HG03342 (cell line): ENCODE measurements around the gene NR3C1.

Experiments used
- ATAC-seq: cut with Tn5 transposase; IDR thresholded peaks from one replicate; pipeline ENCODE4 v1.9.1; 2021; ENCODE audit warnings: mild to moderate bottlenecking, moderate library complexity; ENCODE audit not compliant: unreplicated experiment

The NR3C1 gene

DNA sequence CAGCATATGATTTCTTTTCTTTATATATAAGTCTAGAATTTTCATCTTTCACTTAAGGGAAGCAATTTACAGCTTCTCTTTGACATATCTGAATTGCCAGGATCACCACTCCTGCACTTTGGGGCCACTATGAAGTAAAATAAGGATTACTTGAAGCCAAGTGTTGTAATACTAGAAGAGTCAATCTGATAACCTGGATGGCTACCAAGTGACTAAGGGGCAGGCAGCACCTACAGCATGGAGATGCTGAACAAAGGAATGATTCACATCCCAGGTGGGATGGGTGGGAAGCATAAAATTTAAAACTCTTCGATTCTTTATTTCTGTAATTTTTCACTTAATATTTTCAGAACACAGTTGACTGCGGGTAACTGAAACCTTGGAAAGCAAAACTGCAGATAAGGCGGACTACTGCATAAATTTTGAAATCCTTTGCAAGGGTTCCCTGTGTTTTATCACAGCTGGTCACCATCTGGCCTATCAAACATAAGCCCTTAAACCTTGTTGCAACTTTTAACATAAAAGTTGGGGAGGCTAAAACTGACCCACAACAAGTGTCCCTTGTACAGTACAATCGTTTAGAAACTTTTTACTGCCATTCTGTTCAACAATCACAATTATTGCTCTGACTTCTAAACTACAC, 31.2 kb downstream of the NR3C1 start:
- no peak for ATAC-seq

- ATAC-seq: no peak
These were observed 33.0 kb downstream of the NR3C1 start for GRCh38 chr5:143370440-143370839.

DNA sequence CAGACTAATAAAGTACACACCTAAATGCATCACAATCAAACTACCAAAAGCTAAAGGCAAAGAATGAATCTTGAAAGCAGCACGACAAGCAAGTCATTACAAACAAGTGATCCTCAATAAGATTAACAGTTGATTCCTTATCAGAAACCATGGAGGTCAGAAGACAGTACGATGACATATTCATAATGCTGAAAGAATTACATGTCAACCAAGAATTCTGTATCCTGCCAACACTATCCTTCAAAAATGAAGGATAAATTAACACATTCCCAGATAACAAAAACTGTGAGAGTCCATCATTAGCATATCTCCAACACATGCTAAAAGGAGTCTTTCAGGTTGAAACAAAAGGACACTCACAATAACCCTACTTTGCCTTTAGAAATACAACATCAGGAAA, 39.4 kb downstream of the NR3C1 start:
- no peak for ATAC-seq

- ATAC-seq: no peak
These were observed 40.7 kb downstream of the NR3C1 start for GRCh38 chr5:143362664-143363227.

GRCh38 chr5:143361438-143361837, 42.0 kb downstream of the NR3C1 start:
- ATAC-seq: no peak

DNA sequence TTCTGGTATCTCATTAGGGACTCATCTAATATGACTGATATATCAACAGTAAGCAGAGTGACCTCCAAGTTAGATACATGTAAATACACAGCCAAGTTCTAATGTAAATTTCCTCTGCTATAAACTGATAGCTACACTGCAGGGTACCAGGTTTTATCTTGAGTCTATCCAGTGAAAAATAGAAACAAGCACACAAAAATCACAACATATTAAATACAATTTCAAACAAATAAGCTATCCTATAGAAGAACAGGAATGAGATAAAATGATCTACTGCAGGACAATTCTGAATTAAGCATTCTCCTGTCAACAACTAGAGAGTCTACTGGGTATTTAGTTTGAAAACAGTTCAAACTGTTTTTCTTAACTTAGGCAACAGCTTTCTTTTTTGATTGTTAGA, 42.7 kb downstream of the NR3C1 start:
- no peak for ATAC-seq

DNA sequence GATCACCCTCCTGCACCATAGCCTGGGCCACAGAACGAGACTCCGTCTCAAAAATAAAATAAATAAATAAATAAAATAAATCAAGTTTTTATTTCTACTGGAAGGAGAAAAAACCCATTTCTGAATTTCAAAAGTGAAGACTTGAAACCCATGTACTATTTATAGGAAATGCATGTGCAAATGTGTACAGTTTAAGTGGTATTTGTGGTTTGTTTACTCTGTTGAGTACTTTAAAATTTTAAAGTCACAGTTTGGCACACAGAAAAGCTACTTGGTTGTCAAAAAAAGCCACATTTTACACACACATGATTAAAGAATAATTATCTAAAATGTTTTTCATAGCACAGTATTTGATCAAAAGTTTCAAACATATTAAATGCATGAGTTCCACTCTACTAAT, 43.6 kb downstream of the NR3C1 start:
- no peak for ATAC-seq

DNA sequence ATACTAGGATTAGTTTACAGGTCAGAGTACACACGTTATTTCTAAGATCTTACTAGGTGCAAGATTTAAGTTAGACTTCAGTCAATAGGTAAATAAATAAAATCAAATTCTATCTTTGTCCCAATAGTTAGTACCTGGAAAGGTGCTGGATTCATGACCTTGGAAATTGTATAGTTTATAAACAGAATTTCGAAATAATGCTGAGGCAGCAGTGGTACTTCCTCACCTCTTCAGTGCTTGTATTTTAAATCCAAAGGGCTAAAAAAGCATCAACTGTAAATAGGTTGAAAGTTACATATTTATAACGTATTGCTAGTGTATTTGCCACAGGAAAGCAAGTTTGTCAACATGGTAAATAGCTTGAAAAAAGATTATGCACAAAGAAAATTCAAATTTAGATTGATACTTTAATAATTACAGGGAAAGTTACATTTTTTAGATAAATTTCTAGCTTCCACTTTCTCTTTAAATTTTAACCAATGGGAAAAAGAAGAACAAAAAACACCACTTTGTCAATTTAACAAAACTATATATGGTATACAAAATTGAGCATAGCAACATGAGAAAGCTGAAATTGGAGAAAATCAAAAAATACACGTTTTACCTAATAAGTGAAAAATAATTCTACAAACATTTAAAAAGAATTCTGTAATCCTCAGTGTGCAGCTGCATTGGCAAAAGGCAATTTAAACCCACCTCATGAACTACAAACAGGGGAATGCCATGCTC, 46.5 kb downstream of the NR3C1 start:
- no peak for ATAC-seq

DNA sequence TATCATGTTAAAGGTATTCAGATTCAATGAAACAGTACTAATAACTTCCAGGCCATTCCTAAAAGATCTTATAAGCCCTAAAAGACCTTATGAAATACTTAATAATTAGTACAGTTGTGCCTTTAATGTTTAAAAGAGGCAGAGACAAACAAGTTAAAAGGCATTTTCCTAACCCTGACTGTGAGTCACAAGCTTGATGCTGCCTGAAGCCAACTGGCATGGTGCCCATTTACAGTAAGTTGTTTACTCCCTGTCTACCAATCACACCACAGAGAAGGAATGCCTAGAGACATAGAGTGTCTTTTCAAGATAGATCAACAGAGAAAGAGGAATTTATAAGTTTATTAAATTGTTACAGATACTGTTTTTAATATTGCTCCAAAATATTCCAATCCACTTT, 47.8 kb downstream of the NR3C1 start:
- ATAC-seq: no peak

- no peak for ATAC-seq
These were observed 49.5 kb downstream of the NR3C1 start for GRCh38 chr5:143354025-143354424.

- ATAC-seq: no peak
These were observed 50.8 kb downstream of the NR3C1 start for GRCh38 chr5:143352691-143353090.

DNA sequence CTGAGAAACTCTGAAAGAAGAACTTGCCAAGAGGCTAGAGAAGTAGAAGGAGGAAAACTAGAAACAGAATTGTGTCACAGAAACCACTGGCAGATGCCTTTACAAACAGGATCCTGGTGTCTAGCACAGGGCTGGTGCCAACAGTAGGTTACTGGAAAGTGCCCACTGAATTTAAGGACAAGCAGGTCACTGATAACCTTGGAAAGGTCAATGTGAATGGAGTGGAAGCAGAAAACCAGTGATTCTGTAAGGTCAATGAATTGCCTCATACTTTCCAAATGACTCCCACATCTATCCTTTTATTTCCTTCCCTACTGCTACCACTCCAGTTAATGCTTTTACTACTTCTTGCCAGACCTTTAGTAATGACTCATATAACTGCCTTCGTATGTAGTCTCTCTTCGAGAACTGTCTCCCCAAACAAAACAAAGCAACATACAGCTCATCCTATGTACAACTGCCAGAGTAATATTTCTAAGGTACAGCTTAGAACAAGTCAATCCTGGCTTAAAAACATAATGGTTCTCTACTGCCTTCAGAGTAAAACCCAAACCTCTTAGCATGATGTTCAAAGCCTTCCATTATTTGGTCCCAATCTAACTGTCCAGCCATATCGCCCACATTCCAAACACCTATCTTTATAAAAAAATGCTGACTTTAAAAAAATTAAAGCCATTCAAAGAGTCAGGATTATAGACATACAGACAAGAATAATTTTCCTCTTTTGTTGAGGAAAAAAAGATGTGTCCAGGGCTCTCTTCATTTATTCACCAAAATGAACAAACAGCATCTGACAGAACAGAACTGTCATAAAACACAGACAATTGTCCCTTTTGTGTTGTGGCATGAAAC, 52.5 kb downstream of the NR3C1 start:
- ATAC-seq: no peak

DNA sequence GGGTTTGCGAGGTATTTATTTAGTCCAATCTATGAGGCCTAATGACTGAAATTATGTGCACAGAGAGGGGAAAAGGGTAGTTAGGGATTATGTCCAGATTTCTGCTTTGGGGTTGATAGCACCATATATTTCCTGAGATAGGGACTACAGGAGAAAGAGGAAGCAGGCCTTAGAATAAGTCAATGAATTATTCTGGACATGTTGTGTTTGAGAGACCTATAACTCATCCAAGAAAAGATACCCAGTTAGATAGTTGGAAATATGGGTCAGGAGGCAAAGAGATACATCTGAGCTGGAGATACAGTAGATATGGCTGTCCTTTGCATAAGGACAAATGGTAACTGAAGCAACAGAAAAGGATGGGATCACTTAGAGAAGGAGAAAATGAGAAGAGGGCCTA, 53.1 kb downstream of the NR3C1 start:
- ATAC-seq: no peak

- no peak for ATAC-seq
These were observed 54.3 kb downstream of the NR3C1 start for GRCh38 chr5:143349177-143349576.

GRCh38 chr5:143347698-143348344, 55.7 kb downstream of the NR3C1 start:
- ATAC-seq: no peak

GRCh38 chr5:143347046-143347445, 56.4 kb downstream of the NR3C1 start:
- ATAC-seq: no peak

DNA sequence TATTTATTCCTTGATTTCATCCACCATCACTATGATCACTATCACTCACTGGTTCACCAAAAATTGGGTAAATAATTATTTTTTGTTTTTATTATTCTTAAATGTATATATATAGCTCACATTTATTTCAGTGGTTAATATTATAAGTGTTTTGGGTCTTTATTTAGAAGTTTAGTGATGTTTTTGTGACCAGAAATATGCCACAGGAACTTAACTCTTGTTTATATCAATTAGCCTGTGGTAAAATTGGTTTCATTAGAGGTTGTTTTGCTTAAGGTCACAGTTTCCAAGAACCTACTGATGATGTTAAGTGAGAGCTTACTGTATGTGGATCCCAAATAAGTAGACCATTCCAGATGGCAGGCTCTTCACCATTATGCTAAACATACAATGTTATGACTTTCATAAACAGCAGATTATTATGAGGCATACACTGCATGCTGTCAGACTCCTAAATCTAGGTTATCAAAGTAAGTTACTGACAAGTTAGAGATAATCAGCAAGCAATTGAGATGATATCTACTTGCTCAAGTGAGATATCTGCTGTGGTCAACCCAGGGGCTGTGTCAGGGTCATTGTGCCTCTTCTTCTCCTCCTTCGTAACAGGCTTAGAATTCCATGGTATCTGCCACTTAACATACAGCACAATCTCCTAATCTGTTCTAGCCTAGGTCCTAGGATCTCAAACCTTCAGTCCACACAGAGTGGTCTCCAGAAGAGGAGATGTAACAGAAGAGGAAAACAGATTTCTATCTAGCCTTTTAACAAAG, 57.6 kb downstream of the NR3C1 start:
- no peak for ATAC-seq

GRCh38 chr5:143343042-143343441, 60.4 kb downstream of the NR3C1 start:
- ATAC-seq: no peak

DNA sequence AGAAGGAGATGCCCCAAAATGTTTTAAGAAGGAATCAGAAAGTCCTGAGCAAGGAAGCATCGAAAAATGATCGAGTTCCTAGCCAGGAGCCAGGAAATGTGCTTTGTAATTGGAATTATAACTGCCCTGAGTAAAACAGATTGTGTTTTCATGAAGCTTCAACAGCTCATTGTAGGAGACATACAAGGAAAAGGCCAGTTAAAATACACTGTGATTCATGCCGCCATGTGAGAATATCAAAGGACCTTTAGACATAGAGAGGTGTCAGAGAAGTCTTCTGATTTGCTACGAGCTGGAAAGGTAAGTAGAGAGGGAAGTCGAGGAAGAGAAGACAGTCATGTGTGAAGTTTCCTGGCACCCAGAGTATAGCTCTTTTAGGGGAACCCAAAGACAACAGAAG, 60.9 kb downstream of the NR3C1 start:
- no peak for ATAC-seq
